Activated CD4-positive, alpha-beta T cell treated with anti-CD3 and anti-CD28 coated beads, Interleukin-10, Interleukin-2, amounts not matched to agents 100 ng/mL and 50 ng/mL, durations not matched to agents 16 hours and 8 hours (primary cell): Measurements from ENCODE around the gene NME3.

Experiments used
- DNase-seq: peaks from one replicate; pipeline ENCODE4 v3.0.0-alpha.2; 2020

NME3 gene

GRCh38 chr16:1793578-1794220, 22.4 kb upstream of the NME3 start, which contains the start of gene IGFALS:
Gene IGFALS (minus strand): TSS chr16:1793705. CDS start chr16:1793652, 53 bp downstream.
- DNase-seq = no peak

DNA sequence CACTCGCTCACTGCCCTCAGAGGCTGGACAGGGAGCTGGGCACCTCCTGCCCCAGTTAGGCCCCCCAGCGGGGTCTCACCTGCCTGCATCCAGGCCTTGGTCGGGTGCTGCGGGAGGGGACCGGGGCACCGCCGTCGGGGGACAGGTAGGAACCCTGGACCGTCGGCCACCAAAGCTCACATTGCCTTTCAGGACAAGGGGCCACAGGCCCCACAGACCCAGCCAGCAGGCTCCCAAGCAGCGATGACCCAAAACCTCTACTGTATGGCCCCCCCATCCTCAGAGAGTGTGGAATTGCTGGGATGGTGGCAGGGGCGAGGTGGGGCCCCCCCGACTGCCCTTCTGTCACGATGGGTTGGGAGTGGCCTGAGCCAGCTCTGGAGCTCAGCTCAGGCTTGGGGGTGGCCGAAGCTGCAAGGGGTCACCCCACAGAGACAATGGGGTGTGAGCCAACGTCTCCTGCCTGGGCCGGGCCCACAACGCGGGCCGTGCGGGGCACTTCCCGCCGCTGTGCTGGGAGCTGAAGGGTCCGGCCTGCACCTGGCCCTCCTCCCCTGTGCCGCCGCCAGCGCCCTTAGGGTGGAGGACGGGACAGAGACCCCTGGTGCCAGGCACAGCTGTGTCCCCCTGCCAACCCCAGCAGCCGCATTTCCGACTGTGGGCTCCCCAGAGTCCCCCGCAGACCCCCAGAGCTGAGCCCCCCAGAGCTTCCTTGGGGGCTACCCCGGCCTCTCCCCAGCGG, 21.7 kb upstream of the NME3 start:
- DNase-seq = no peak

DNA sequence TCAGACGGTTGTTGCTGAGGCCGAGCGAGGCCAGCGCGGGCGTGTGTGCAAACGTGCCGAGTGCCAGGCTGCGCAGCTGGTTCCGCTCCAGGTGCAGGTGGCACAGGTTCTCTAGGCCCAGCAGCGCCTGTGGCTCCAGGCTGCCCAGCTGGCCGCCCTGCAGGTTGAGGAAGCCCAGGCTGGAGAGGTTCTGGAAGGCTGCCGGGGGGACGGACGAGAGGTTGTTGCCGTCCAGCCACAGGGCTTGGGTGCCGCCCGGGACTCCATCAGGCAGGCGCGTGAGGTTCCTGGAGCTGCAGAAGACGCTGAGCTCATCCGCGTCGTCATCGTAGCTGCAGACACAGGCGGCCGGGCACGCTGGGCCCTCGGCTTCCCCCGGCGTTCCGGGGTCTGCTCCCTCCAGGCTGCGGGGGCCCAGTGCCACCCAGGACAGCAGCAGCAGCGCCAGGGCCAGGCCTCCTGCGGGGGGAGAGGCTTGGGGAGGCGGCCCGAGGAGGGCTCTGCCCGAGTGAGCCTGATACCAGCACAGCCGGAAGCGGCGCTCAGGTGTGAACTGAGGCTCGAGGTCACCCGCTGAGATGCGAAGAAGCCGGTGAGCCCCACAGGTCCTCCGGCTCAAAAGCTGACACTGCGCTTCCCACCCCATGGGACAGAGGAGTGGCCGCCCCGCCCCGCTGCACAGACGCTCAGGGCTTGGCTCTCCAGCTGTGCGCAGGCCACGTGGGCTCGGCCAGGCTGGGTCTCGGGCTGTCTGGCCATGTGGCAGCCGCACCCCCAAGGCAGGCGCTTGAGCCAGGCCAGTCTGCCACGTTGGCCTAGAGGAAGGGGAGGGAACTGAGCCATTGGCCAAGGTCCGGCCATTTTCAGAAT, 20.8 kb upstream of the NME3 start:
- DNase-seq = no peak

GRCh38 chr16:1791256-1791942, 20.1 kb upstream of the NME3 start:
- DNase-seq = no peak

GRCh38 chr16:1790611-1791255, 19.4 kb upstream of the NME3 start:
- DNase-seq = no peak

- DNase-seq = no peak
Observed at GRCh38 chr16:1790261-1790610, 18.9 kb upstream of the NME3 start.

DNA sequence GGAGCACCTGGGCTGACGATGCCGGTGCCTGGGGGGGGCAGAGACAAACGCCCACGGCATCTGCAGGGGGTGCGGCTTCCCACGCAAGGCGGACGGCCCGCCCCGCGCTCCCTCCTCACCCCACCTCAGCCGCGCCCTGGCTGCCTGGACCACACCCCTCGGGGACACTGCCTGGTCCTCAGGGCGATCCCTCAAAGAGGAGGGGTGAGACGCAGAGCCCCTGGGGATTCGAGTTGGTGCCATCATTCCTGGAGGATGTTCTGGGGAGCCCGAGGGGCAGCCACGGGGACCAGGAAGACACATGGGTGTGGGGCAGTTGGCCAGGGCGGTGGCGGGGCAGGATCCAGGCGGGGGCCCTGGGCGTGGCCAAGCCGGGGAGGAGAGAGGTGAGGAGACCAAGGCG, 18.3 kb upstream of the NME3 start:
- no peak for DNase-seq

DNA sequence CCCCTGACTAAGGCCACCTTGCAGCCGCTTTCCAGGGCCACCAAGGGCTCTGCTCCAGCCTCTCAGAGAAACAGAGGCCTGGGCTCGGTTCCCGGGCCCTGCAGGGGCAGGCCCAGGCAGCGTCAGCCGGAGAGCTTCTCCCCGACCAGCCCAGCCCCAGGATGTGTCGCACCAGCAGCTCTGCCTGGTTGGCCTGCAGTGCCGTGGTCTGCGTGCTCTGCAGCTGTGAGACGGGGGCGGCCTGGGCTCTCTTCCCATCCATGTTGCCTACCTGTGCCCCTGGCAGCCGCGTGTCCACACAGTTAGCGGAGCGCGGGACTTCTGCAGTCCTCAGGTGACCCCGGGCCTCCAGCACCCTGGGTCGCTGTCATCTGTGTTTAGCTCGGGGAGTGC, 17.4 kb upstream of the NME3 start:
- no peak for DNase-seq

DNA sequence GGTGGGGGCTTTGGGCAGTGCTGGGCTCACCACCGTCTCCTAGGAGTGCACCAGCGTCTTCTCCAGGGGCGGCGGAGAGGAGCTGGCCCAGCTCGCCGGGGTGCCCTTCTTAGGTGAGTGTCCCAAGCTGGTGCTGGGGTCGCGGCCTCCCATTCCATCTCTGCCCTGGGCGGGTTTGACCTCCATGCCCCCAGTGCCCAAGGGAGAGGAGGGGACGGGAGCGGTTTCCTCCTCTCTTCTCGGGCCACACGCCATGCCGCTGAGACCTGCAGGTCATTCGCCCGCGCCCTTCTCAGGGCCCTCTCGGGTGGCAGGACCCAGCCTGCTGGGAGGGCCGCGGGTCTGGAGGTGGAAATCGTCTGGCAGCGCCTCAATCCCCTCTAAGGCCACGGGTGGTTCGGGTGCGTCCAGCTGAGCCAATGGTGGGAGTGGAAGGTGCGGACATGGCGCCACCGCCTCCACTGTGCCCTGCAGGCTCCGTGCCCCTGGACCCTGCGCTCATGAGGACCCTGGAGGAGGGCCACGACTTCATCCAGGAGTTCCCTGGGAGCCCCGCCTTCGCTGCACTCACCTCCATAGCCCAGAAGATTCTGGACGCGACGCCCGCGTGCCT, 16.9 kb upstream of the NME3 start:
- no peak for DNase-seq

DNA sequence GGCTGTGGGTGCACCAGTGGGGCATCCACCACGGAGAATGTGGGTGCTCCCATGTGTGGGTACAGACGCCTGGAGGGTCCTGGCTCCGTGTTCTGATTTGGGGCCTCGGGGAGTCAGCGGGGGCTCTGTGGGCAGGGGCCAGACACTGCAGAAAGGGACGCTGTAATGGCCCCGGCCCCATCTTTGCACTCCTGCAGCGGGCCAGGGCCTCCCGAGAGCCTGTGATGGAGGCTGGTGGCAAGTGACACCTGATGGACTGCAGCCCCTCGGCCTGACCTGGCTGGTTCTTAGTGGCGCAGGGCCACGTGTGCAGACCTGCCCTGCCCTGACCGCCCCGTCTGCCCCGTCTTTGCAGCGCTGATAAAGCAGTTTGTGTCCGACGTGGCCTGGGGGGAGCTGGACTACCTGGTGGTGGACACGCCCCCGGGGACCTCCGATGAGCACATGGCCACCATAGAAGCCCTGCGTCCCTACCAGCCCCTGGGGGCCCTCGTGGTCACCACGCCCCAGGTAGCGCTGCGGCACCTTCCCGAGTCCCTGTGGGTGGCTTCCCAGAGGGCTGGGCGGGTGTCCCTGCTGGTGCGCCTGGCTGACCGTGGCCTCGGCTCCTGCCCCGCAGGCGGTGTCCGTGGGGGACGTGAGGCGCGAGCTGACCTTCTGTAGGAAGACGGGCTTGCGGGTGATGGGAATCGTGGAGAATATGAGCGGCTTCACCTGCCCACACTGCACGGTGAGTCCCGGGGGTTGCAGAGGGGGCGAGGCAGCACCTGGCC, 16.2 kb upstream of the NME3 start:
- no peak for DNase-seq

GRCh38 chr16:1787056-1787321, 15.6 kb upstream of the NME3 start:
- no peak for DNase-seq

DNA sequence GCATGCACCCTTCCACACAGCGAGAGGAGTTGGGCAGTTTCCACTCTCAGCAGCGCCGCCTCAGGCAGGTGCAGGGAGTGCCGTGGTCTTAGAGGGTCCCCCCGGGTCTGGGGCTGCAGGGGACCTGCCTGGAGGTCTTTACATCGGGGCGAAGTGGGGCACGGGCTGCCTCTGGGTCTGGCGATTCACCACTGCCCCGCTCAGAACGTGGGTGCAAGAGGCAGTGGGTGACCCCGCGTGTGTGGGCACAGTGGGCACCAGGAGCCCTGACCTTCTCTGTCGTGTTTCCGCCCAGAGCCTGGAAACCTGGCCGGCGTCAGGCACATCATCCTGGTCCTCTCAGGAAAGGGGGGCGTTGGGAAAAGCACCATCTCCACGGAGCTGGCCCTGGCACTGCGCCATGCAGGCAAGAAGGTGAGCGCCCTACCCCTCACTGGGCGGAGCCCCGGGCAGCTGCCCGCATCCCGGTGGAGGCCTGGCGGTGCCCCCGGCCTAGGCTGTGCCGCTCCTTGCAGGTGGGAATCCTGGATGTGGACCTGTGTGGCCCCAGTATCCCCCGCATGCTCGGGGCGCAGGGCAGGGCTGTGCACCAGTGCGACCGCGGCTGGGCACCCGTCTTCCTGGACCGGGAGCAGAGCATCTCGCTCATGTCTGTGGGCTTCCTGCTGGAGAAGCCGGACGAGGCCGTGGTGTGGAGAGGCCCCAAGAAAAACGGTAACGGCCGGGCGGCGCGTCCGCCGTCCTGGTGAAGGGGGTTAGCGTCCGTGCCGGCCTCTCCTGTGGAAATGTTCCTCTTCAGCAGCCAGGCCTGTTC, 15.1 kb upstream of the NME3 start:
- no peak for DNase-seq

GRCh38 chr16:1785846-1786170, 14.5 kb upstream of the NME3 start:
- DNase-seq = no peak

DNA sequence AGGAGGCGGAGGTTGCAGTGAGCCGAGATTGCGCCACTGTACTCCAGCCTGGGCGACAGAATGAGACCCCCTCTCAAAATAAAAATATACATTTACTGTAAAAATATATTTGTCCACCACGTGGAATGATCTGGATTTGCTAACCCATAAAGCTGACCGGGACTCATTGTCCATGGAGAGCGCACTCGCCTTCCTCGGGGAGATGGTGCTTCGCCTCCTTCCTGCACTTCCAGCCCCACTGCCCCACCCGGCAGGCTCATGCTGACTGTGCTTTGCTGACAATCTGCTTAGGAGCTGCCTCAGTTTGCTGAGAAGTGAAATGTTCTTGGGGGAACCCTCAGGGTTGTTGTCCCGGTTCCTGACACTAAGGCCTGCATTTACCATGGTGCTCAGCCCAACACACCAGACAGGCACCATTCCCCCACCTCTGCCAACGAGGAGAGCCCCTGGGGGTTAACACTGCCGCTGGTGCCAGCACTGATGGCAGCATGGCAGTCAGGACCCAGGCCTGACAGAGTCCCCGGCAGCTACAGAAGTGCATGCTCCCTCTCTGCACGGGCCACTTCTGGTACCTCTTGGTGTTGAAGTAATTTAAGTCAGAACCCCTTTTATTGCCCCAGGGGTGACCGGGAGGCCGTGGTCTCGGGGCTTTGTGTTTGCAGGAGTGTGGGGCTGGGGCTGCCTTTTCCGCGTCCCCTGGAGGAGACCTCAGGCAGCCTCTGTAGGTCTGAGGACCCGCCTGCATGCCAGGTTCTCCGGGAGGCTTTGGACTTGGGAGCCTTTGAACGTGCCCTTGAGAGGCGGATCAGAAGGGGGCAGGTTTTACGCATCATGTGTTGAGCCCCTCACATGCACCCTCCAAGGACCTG, 13.9 kb upstream of the NME3 start:
- DNase-seq = no peak

GRCh38 chr16:1782408-1783264, 11.3 kb upstream of the NME3 start, which contains the start of the genes NUBP2 and SPSB3:
Gene NUBP2 (plus strand): TSS chr16:1782960. CDS start chr16:1783021, 61 bp downstream.
Gene SPSB3 (minus strand): TSS chr16:1782571. CDS start chr16:1781483, 1,088 bp downstream.
- DNase-seq = peak; percentile 100

GRCh38 chr16:1781758-1782407, 10.5 kb upstream of the NME3 start:
- peak; percentile 34 for DNase-seq

DNA sequence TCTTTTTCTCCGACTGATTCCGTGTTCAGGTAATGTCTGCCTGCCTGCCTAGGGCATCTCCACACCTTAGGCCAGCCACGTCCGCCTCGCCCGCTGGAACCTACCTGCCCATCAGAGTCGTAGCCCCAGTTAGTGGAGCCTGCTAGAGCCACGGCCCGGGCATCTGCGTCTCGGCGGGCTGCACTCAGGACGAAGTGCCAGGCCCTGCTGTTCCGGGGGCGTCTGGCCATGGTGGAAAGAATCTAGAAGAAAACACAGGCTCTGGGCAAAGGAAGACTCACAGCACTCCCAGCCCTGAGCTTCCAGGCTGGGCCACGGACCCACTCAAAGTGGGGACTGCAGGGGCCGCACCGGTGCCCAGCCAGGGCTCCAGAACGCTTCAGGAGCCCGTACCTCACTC, 9.9 kb upstream of the NME3 start:
- DNase-seq = no peak

DNA sequence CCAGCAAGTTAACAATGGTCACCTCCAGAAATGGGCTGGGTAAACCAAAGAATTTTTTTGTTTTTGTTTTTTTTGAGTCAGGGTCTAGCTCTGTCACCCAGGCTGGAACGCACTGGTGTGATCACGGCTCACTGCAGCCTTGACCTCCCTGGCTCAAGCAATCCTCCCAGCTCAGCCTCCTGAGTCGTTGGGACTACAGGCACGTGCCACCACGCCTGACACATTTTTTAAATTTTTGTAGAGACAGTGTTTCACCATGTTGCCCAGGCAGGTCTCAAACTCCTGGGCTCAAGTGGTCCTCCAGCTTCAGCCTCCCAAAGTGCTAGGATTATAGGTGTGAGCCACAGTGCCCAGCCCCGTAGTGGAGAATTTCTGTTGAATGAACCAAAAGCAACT, 9.3 kb upstream of the NME3 start:
- no peak for DNase-seq
